Testis (tissue), 2 donors: ENCODE data around the gene PRPSAP1.

ENCODE experiments used
- POLR2A ChIP-seq: fragments of 450-650 bp; IDR thresholded peaks from one replicate; pipeline ENCODE4 v1.6.1; 2017; ENCODE audit warnings: antibody characterized with exemption, mild to moderate bottlenecking, moderate library complexity
- TF ChIP-seq, protein P1 (sequence below), 3 experiments: fragments of 450-650 bp in 2 of 3; fragments of 200-600 bp in 1 of 3; sonication (generic) in 1 of 3; IDR thresholded peaks; one replicate each; pipeline ENCODE4 v1.5.1; 2016 to 2019; ENCODE audit warnings: antibody characterized with exemption in 3 of 3, mild to moderate bottlenecking in 2 of 3, moderate library complexity in 1 of 3

DNA sequence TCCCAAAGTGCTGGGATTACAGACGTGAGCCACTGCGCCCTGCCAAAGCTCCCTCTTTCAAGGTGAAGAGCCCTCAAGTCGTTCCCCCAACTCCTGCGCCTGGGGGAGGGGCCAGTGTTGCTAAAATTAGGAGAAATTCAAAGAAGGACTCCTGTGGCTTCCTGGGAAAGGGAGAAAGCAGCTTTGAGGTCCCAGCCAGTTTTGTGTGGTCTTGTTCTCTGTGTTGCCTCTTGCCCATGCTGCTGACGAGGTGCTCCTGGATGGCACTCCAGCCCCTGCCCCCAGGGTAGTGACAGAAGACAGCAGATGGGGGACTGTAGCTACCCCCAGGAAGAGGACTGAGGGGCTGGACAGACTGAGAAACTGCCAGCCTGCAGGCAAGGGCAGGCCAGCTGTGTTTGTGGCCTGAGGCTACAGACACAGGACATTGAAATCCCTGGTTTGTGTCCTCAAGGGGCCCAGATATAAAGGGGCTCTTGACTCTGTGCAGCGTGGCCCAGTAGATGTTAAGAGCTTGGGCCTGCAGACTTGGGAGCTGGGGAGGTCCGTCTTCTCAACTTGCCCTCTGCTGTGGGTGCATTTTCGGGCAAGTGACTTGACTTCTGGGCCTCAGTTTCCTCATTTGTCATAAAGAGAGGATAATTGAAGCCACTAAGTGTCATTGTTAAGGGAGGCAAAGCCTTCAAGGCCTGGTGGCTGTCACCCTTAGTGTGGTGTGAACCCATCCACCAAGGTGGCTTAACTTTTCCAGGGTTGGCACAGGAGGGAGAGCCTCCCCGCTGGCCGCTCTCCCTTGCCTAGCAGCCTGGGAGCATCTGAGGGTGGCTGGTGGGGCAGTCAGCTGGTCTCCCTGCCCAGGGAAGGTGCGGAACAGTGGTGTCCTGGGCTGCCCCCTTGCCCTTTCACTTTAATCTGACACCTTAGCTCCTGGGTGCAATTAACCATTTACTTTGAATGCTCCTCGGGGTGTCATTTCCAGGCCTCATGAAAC, 84.4 kb downstream of the PRPSAP1 start:
- no peak for TF ChIP-seq POLR2A
- TF ChIP-seq, protein P1, sequence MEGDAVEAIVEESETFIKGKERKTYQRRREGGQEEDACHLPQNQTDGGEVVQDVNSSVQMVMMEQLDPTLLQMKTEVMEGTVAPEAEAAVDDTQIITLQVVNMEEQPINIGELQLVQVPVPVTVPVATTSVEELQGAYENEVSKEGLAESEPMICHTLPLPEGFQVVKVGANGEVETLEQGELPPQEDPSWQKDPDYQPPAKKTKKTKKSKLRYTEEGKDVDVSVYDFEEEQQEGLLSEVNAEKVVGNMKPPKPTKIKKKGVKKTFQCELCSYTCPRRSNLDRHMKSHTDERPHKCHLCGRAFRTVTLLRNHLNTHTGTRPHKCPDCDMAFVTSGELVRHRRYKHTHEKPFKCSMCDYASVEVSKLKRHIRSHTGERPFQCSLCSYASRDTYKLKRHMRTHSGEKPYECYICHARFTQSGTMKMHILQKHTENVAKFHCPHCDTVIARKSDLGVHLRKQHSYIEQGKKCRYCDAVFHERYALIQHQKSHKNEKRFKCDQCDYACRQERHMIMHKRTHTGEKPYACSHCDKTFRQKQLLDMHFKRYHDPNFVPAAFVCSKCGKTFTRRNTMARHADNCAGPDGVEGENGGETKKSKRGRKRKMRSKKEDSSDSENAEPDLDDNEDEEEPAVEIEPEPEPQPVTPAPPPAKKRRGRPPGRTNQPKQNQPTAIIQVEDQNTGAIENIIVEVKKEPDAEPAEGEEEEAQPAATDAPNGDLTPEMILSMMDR (IDR thresholded peaks at IDR 0.05): no peak
